ENCODE data around the gene MIA3. TPM values are rescaled to one million over a fixed set of nuclear protein-coding genes. Genes with fewer than 3 reads are reported as not detected.
"Not testable (repeated sequence)": the region's sequence is repeated elsewhere in the genome, so short reads cannot be mapped to it uniquely, and the experiment has no call there.

The MIA3 gene
- total RNA-seq = 19.0 and 32.7 TPM in 2 replicates

GRCh38 chr1:222618001-222618879 lies at the start of gene MIA3:
TSS of gene MIA3 (plus strand) at chr1:222618097. CDS start at chr1:222618111, 14 bp downstream.
- DNase-seq (ENCODE audit: low read depth in 2 of 2) = peak; percentile 26 to 81

- no peak for DNase-seq (ENCODE audit: low read depth in 2 of 2)
Measured at GRCh38 chr1:222570837-222571236, 47.1 kb upstream of the MIA3 start.

- no peak for DNase-seq (ENCODE audit: low read depth in 2 of 2)
Measured at GRCh38 chr1:222579316-222579715, 38.6 kb upstream of the MIA3 start.

GRCh38 chr1:222582099-222582774 lies 35.7 kb upstream of the MIA3 start:
- DNase-seq (ENCODE audit: low read depth in 2 of 2) = peak; percentile 54 to 80

- DNase-seq (ENCODE audit: low read depth in 2 of 2) = no peak
Measured at GRCh38 chr1:222583079-222583478, 34.8 kb upstream of the MIA3 start.

- DNase-seq (ENCODE audit: low read depth in 2 of 2) = no peak
Measured at GRCh38 chr1:222586842-222587241, 31.1 kb upstream of the MIA3 start.

GRCh38 chr1:222588135-222588534 lies 29.8 kb upstream of the MIA3 start:
- DNase-seq (ENCODE audit: low read depth in 2 of 2) = no peak

- DNase-seq (ENCODE audit: low read depth in 2 of 2) = peak; percentile 68 to 71
Measured at GRCh38 chr1:222589462-222590302, 28.2 kb upstream of the MIA3 start, which contains the start of gene TAF1A. TSS of gene TAF1A (minus strand) at chr1:222589933.

GRCh38 chr1:222592171-222592570 lies 25.7 kb upstream of the MIA3 start:
- no peak for DNase-seq (ENCODE audit: low read depth in 2 of 2)

- no peak for DNase-seq (ENCODE audit: low read depth in 2 of 2)
Measured at GRCh38 chr1:222594789-222595188, 23.1 kb upstream of the MIA3 start.

GRCh38 chr1:222596696-222597095 lies 21.2 kb upstream of the MIA3 start:
- no peak for DNase-seq (ENCODE audit: low read depth in 2 of 2)

- peak in 1 of 2 donors; percentile 75 for DNase-seq (ENCODE audit: low read depth in 2 of 2)
Measured at GRCh38 chr1:222600281-222600680, 17.6 kb upstream of the MIA3 start.

- no peak for DNase-seq (ENCODE audit: low read depth in 2 of 2)
Measured at GRCh38 chr1:222601257-222601656, 16.6 kb upstream of the MIA3 start.

- DNase-seq (ENCODE audit: low read depth in 2 of 2) = no peak
Measured at GRCh38 chr1:222606757-222607156, 11.1 kb upstream of the MIA3 start.

- not testable (repeated sequence) for DNase-seq (ENCODE audit: low read depth in 2 of 2)
Measured at GRCh38 chr1:222609111-222609510, 8.8 kb upstream of the MIA3 start.

GRCh38 chr1:222610728-222611127 lies 7.2 kb upstream of the MIA3 start:
- DNase-seq (ENCODE audit: low read depth in 2 of 2) = no peak

- no peak for DNase-seq (ENCODE audit: low read depth in 2 of 2)
Measured at GRCh38 chr1:222613627-222614026, 4.3 kb upstream of the MIA3 start.

- DNase-seq (ENCODE audit: low read depth in 2 of 2) = peak in 1 of 2 donors; percentile 7
Measured at GRCh38 chr1:222616525-222616924, 1.4 kb upstream of the MIA3 start.

- peak in 1 of 2 donors; percentile 90 for DNase-seq (ENCODE audit: low read depth in 2 of 2)
Measured at GRCh38 chr1:222617367-222617951, 438 bp upstream of the MIA3 start.

GRCh38 chr1:222618880-222619596 lies 1.1 kb downstream of the MIA3 start:
- peak; percentile 33 to 43 for DNase-seq (ENCODE audit: low read depth in 2 of 2)

GRCh38 chr1:222620566-222620965 lies 2.7 kb downstream of the MIA3 start:
- no peak for DNase-seq (ENCODE audit: low read depth in 2 of 2)
